Measurements from ENCODE around the gene SHQ1.

DNA sequence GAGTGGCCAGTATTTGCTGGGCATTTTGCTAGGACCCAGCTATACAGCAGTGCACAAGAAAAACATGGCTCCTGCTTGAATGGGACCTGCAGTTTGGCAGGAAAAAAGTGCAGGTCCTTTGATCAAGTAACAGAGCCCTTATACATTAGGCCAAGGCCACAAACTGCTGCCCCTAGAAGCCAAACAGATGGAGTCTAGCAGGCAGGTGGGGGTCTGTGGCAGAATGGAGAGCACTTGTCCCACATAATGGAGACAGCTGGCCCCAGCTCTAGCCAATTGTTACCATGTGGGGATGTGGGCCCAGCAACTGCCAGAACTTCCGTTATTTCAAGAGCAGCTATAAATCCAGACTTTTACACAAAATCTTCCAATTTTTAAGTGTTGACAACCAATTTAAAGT, 79.3 kb downstream of the SHQ1 start:
- TF ChIP-seq CTCF (IDR thresholded peaks at IDR 0.05) (no peak), POLR2A (IDR thresholded peaks at IDR 0.05) (no peak)
